ENCODE results near the gene CA5A.

Gene CA5A

GRCh38 chr16:87960852-87961251 lies 24.5 kb upstream of the CA5A start:
- H3K9me3 ChIP-seq (ENCODE audit: insufficient read depth, low read depth, low read length), result no peaks in the 10 kb centered on the region
- no peaks in the 10 kb centered on the region for H3K27me3 ChIP-seq (ENCODE audit: insufficient read depth, low read length)
- H3K4me1 ChIP-seq (ENCODE audit: insufficient read depth, low read length), result no peaks in the 10 kb centered on the region; the same call in 1 of the 2 replicates
- no peak overlapping the region for H3K27ac ChIP-seq (ENCODE audit: low read length)
- no peak overlapping the region for H3K9ac ChIP-seq (ENCODE audit: low read depth, low read length)
- no peak overlapping the region for H3K4me3 ChIP-seq (ENCODE audit: low read length)
- peaks cover 7% of the 10 kb centered on the region for H3K36me3 ChIP-seq (ENCODE audit: insufficient read depth, low read depth, low read length)

GRCh38 chr16:87960296-87960695 lies 24.0 kb upstream of the CA5A start:
- Histone ChIP-seq H3K27me3 (ENCODE audit: insufficient read depth, low read length) (no peaks in the 10 kb centered on the region), H3K4me1 (ENCODE audit: insufficient read depth, low read length) (no peaks in the 10 kb centered on the region; the same call in 1 of the 2 replicates), H3K9me3 (ENCODE audit: insufficient read depth, low read depth, low read length) (no peaks in the 10 kb centered on the region), H3K4me3 (ENCODE audit: low read length) (no peak overlapping the region), H3K27ac (ENCODE audit: low read length) (no peak overlapping the region), H3K36me3 (ENCODE audit: insufficient read depth, low read depth, low read length) (peaks cover 7% of the 10 kb centered on the region), H3K9ac (ENCODE audit: low read depth, low read length) (no peak overlapping the region)

DNA sequence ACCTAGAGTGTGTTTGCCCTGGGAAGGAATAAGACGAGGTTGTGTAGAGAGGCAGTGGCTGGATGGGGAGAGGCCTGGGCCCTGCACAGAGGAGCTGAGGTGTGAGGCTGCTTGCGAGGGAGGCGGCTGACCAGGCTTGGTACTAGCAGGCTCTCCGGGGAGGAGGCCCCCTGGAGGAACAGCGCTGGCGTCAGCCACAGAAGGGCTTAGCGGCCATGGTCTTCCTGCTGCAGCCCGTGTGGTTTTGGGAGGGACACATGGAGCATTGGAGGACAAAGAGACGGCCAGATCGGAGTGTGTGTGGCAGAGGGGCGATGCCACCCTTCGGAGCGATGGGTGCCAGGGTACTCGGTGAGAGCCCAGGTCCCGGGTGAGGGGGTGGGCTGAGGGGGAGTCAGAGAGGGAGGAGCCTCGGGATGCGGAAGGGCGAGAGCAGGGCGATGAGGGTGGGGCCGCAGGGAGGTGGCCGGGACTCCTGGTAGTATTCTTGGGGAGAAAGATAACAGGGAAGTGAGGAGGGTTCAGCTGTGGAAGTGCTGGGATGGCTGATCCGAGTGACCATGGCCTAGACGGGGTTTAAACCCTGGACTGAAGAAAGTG lies 23.2 kb upstream of the CA5A start:
- Histone ChIP-seq H3K4me3 (ENCODE audit: low read length) (no peak overlapping the region), H3K27ac (ENCODE audit: low read length) (no peak overlapping the region), H3K9ac (ENCODE audit: low read depth, low read length) (no peak overlapping the region), H3K27me3 (ENCODE audit: insufficient read depth, low read length) (no peaks in the 10 kb centered on the region), H3K36me3 (ENCODE audit: insufficient read depth, low read depth, low read length) (peaks cover 7% of the 10 kb centered on the region), H3K4me1 (ENCODE audit: insufficient read depth, low read length) (no peaks in the 10 kb centered on the region), H3K9me3 (ENCODE audit: insufficient read depth, low read depth, low read length) (no peaks in the 10 kb centered on the region)

DNA sequence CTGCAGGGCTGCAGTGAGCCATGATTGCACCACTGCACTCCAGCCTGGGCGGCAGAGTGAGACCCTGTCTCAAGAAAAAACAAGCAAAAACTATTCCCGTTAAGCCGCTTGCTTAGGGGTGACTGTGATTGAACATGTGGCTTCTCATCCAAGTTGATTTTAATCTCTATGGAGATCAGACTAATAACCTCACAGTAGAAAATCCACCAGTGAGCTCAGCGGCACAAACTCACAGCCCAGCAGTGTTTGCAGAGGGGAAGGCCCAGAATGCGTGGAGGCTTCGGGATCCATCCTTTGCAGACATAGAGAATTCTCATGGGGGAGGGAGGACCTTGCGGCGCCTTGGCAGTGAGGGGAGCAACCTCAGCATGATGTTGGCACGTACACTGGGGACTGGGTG lies 22.3 kb upstream of the CA5A start:
- no peak overlapping the region for H3K4me3 ChIP-seq (ENCODE audit: low read length)
- H3K27me3 ChIP-seq (ENCODE audit: insufficient read depth, low read length), result no peaks in the 10 kb centered on the region
- peaks cover 14% of the 10 kb centered on the region for H3K36me3 ChIP-seq (ENCODE audit: insufficient read depth, low read depth, low read length)
- H3K4me1 ChIP-seq (ENCODE audit: insufficient read depth, low read length), result no peaks in the 10 kb centered on the region
- no peaks in the 10 kb centered on the region for H3K9me3 ChIP-seq (ENCODE audit: insufficient read depth, low read depth, low read length)
- H3K9ac ChIP-seq (ENCODE audit: low read depth, low read length), result no peak overlapping the region
- H3K27ac ChIP-seq (ENCODE audit: low read length), result no peak overlapping the region

GRCh38 chr16:87957296-87958094 lies 21.2 kb upstream of the CA5A start:
- no peak overlapping the region for H3K27ac ChIP-seq (ENCODE audit: low read length)
- H3K9me3 ChIP-seq (ENCODE audit: insufficient read depth, low read depth, low read length), result no peaks in the 10 kb centered on the region
- H3K4me3 ChIP-seq (ENCODE audit: low read length), result no peak overlapping the region
- no peak overlapping the region; the same call in 1 of the 2 replicates for H3K9ac ChIP-seq (ENCODE audit: low read depth, low read length)
- peaks cover 20% of the 10 kb centered on the region for H3K36me3 ChIP-seq (ENCODE audit: insufficient read depth, low read depth, low read length)
- H3K27me3 ChIP-seq (ENCODE audit: insufficient read depth, low read length), result no peaks in the 10 kb centered on the region
- H3K4me1 ChIP-seq (ENCODE audit: insufficient read depth, low read length), result no peaks in the 10 kb centered on the region

GRCh38 chr16:87956365-87957231 lies 20.3 kb upstream of the CA5A start:
- no peaks in the 10 kb centered on the region for H3K27me3 ChIP-seq (ENCODE audit: insufficient read depth, low read length)
- peak overlapping the region; percentile 19; the same call in 1 of the 2 replicates for H3K9ac ChIP-seq (ENCODE audit: low read depth, low read length)
- H3K36me3 ChIP-seq (ENCODE audit: insufficient read depth, low read depth, low read length), result peaks cover 20% of the 10 kb centered on the region
- H3K9me3 ChIP-seq (ENCODE audit: insufficient read depth, low read depth, low read length), result no peaks in the 10 kb centered on the region
- H3K4me3 ChIP-seq (ENCODE audit: low read length), result no peak overlapping the region
- 0 out of 2 replicates have a peak, but pooled peaks cover 3% of the 10 kb centered on the region for H3K4me1 ChIP-seq (ENCODE audit: insufficient read depth, low read length)
- H3K27ac ChIP-seq (ENCODE audit: low read length), result no peak overlapping the region

DNA sequence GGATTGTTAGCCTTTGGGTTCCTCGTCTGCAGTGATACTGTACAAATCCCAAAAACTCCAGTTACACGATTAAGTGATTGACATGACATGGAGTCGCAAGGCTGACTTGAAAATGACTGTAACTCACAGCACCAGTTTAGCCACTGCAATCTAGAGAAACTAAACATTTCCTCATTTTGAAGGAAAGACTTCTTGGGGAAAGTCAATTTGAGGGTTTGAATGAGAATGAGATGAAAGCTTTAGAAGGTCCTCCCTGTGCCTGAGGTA lies 19.7 kb upstream of the CA5A start:
- H3K9me3 ChIP-seq (ENCODE audit: insufficient read depth, low read depth, low read length), result no peaks in the 10 kb centered on the region
- no peak overlapping the region for H3K27ac ChIP-seq (ENCODE audit: low read length)
- H3K4me3 ChIP-seq (ENCODE audit: low read length), result no peak overlapping the region
- peaks cover 20% of the 10 kb centered on the region for H3K36me3 ChIP-seq (ENCODE audit: insufficient read depth, low read depth, low read length)
- H3K27me3 ChIP-seq (ENCODE audit: insufficient read depth, low read length), result no peaks in the 10 kb centered on the region
- H3K4me1 ChIP-seq (ENCODE audit: insufficient read depth, low read length), result 0 out of 2 replicates have a peak, but pooled peaks cover 3% of the 10 kb centered on the region
- peak overlapping the region; percentile 19; the same call in 1 of the 2 replicates for H3K9ac ChIP-seq (ENCODE audit: low read depth, low read length)

GRCh38 chr16:87955302-87956097 lies 19.2 kb upstream of the CA5A start:
- Histone ChIP-seq H3K4me1 (ENCODE audit: insufficient read depth, low read length) (0 out of 2 replicates have a peak, but pooled peaks cover 3% of the 10 kb centered on the region), H3K27ac (ENCODE audit: low read length) (no peak overlapping the region), H3K9ac (ENCODE audit: low read depth, low read length) (no peak overlapping the region), H3K9me3 (ENCODE audit: insufficient read depth, low read depth, low read length) (no peaks in the 10 kb centered on the region), H3K36me3 (ENCODE audit: insufficient read depth, low read depth, low read length) (peaks cover 20% of the 10 kb centered on the region), H3K27me3 (ENCODE audit: insufficient read depth, low read length) (no peaks in the 10 kb centered on the region), H3K4me3 (ENCODE audit: low read length) (no peak overlapping the region)

GRCh38 chr16:87954826-87955225 lies 18.5 kb upstream of the CA5A start:
- no peaks in the 10 kb centered on the region for H3K27me3 ChIP-seq (ENCODE audit: insufficient read depth, low read length)
- peaks cover 20% of the 10 kb centered on the region for H3K36me3 ChIP-seq (ENCODE audit: insufficient read depth, low read depth, low read length)
- no peaks in the 10 kb centered on the region for H3K9me3 ChIP-seq (ENCODE audit: insufficient read depth, low read depth, low read length)
- no peak overlapping the region for H3K9ac ChIP-seq (ENCODE audit: low read depth, low read length)
- H3K4me3 ChIP-seq (ENCODE audit: low read length), result no peak overlapping the region
- 0 out of 2 replicates have a peak, but pooled peaks cover 3% of the 10 kb centered on the region for H3K4me1 ChIP-seq (ENCODE audit: insufficient read depth, low read length)
- no peak overlapping the region for H3K27ac ChIP-seq (ENCODE audit: low read length)

- no peak overlapping the region for H3K27ac ChIP-seq (ENCODE audit: low read length)
- no peaks in the 10 kb centered on the region for H3K9me3 ChIP-seq (ENCODE audit: insufficient read depth, low read depth, low read length)
- H3K9ac ChIP-seq (ENCODE audit: low read depth, low read length), result no peak overlapping the region
- peaks cover 20% of the 10 kb centered on the region for H3K36me3 ChIP-seq (ENCODE audit: insufficient read depth, low read depth, low read length)
- no peak overlapping the region for H3K4me3 ChIP-seq (ENCODE audit: low read length)
- H3K4me1 ChIP-seq (ENCODE audit: insufficient read depth, low read length), result 0 out of 2 replicates have a peak, but pooled peaks cover 3% of the 10 kb centered on the region
- H3K27me3 ChIP-seq (ENCODE audit: insufficient read depth, low read length), result no peaks in the 10 kb centered on the region
Measured at GRCh38 chr16:87954361-87954760, 18.0 kb upstream of the CA5A start.
